Gastroesophageal sphincter (tissue), 4 donors: ENCODE results near the gene AMBN. TPM values are rescaled to one million over a fixed set of nuclear protein-coding genes. Genes with fewer than 3 reads are reported as not detected.
A peak's percentile ranks its signal among the peaks of the same experiment; 100 is the strongest.
"Not testable (repeated sequence)": the region's sequence is repeated elsewhere in the genome, so short reads cannot be mapped to it uniquely, and the experiment has no call there.

ENCODE experiments used
- ATAC-seq: fragments of 150-250 bp; one replicate; pipeline ENCODE4 v1.9.1; 2016; ENCODE audit warnings: mild to moderate bottlenecking, moderate library complexity
- H3K27ac ChIP-seq, 4 donors: fragments of 200-600 bp; sonication (generic) in 3 of 4; 1 replicate in 3 of 4; 2 replicates in 1 of 4; pipeline ENCODE4 v1.5.1; 2016 to 2019
- H3K27me3 ChIP-seq: fragments of 200-600 bp; sonication (generic); one replicate; pipeline ENCODE4 v1.5.1; 2019
- H3K36me3 ChIP-seq, 2 donors: fragments of 200-600 bp; sonication (generic); one replicate each; pipeline ENCODE4 v1.5.1; 2019; ENCODE audit warnings: control low read depth in 1 of 2
- H3K4me1 ChIP-seq, 3 donors: fragments of 200-600 bp; sonication (generic); 1 replicate in 2 of 3; 2 replicates in 1 of 3; pipeline ENCODE4 v1.5.1; 2016 to 2019; ENCODE audit warnings: control low read depth in 2 of 3
- H3K4me3 ChIP-seq, 2 donors: fragments of 200-600 bp; sonication (generic); one replicate each; pipeline ENCODE4 v1.5.1; 2019; ENCODE audit warnings: mild to moderate bottlenecking in 1 of 2, moderate library complexity in 1 of 2
- H3K9me3 ChIP-seq, 3 donors: fragments of 200-600 bp; sonication (generic); one replicate each; pipeline ENCODE4 v1.5.1; 2017 to 2019; ENCODE audit warnings: control low read depth in 2 of 3
- CTCF ChIP-seq, 4 experiments: fragments of 200-600 bp in 2 of 4; fragments of 450-650 bp in 2 of 4; sonication (generic) in 1 of 4; IDR thresholded peaks; one replicate each; pipeline ENCODE4 v1.5.1; 2017 to 2019; ENCODE audit warnings: antibody characterized with exemption in 4 of 4, mild to moderate bottlenecking in 2 of 4, moderate library complexity in 2 of 4
- EP300 ChIP-seq: sonication (generic); formaldehyde crosslinking; IDR thresholded peaks from one replicate; pipeline ENCODE4 v1.6.1; 2017; ENCODE audit warnings: antibody characterized with exemption, mild to moderate bottlenecking
- POLR2A ChIP-seq, 2 donors: fragments of 450-650 bp; IDR thresholded peaks; one replicate each; pipeline ENCODE4 v1.6.1; 2017; ENCODE audit warnings: antibody characterized with exemption in 2 of 2, mild to moderate bottlenecking in 2 of 2, moderate library complexity in 1 of 2
- POLR2AphosphoS5 ChIP-seq: sonication (generic); formaldehyde crosslinking; IDR thresholded peaks from one replicate; pipeline ENCODE4 v1.6.1; 2017; ENCODE audit warnings: antibody characterized with exemption
- whole genome bisulfite sequencing, 2 donors: methylation state at CpG; one replicate each; pipeline ENCODE4 v1.1.5; 2018; ENCODE audit warnings: low coverage in 1 of 2; 5-methylcytosine and 5-hydroxymethylcytosine counted together
- total RNA-seq, 4 donors: library from RNA; depleted of rRNA; stranded (reverse); fragments of >200 nt; gene quantifications; one replicate each; pipeline ENCODE4 v1.1.0, GENCODE V29; 2016

Gene AMBN
- total RNA-seq, 4 donors from 2014 or later, result not detected

- Histone ChIP-seq H3K36me3 (no peaks in the 10 kb centered on the region), H3K4me1 (peaks cover 0 to 11% (median 6%) of the 10 kb centered on the region in 3 donors), H3K27me3 (no peaks in the 10 kb centered on the region), H3K27ac (peak overlapping the region in 3 of 4 donors; percentile 7 to 28 (median 26)), H3K9me3 (no peaks in the 10 kb centered on the region), H3K4me3 (peak overlapping the region; percentile 10 to 24)
- ATAC-seq, result no peak
- 18 to 25% methylated on average over 8 of the region's 8 CpGs for WGBS, 2 donors
- TF ChIP-seq EP300 (no peak), CTCF (IDR thresholded peaks at IDR 0.05) (no peak), POLR2A (IDR thresholded peaks at IDR 0.05) (no peak), POLR2AphosphoS5 (no peak)
Measured at GRCh38 chr4:70637239-70637913, 45.3 kb downstream of the AMBN start.

DNA sequence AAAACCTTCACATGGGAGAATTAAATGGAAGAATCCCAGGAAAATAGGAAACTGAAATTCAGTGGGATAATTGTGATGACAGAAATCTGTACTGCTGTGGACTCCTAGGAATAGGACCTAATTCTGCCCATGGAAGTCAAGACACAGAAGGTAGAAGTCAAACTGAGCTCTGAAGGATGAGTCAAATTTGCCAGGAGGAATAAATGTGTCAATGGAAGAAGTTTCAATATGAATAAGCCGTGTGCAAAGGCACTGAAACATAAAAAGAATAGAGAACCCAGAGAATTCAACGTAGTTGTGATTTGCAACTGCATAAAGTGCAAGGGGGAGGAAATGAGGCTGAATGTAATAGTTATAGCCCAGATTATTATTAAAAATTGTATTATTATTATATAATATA lies 48.1 kb downstream of the AMBN start:
- no peak for ATAC-seq
- H3K4me1 ChIP-seq, result peaks cover 0 to 11% (median 6%) of the 10 kb centered on the region in 3 donors
- no peak overlapping the region for H3K27ac ChIP-seq
- no peaks in the 10 kb centered on the region for H3K9me3 ChIP-seq
- no peaks in the 10 kb centered on the region for H3K27me3 ChIP-seq
- no peak for TF ChIP-seq CTCF (IDR thresholded peaks at IDR 0.05)
- TF ChIP-seq EP300, result no peak
- TF ChIP-seq POLR2A (IDR thresholded peaks at IDR 0.05), result no peak
- TF ChIP-seq POLR2AphosphoS5, result no peak
- no peak overlapping the region for H3K4me3 ChIP-seq
- WGBS, 2 donors, result 78 to 92% methylated on average over 1 to 2 of the region's 2 CpGs
- H3K36me3 ChIP-seq, result no peaks in the 10 kb centered on the region

DNA sequence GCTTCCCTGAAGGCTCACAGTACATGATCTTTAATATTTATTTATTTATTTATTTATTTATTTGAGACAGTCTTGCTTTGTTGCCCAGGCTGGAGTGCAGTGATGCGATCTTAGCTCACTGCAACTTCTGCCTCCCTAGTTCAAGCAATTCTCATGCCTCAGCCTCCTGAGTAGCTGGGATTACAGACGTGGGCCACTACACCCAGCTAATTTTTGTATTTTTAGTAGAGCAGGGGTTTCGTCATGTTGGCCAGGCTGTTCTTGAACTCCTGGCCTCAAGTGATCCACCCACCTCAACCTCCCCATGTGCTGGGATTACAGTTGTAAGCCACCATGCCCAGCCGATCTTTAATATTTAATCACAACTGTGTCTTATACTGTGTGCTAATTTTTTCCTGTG lies 58.7 kb downstream of the AMBN start:
- not testable (repeated sequence) for H3K27ac ChIP-seq, H3K36me3 ChIP-seq, H3K4me1 ChIP-seq, H3K9me3 ChIP-seq, H3K4me3 ChIP-seq, H3K27me3 ChIP-seq, ATAC-seq
- WGBS, 2 donors, result 80 to 82% methylated on average over 1 to 4 of the region's 4 CpGs

- Histone ChIP-seq H3K4me3 (no peak overlapping the region), H3K27ac (no peak overlapping the region), H3K36me3 (no peaks in the 10 kb centered on the region), H3K27me3 (no peaks in the 10 kb centered on the region), H3K9me3 (no peaks in the 10 kb centered on the region), H3K4me1 (peaks cover 0 to 6% (median 0%) of the 10 kb centered on the region in 3 donors)
- 0 to 4% methylated on average over 4 of the region's 4 CpGs for WGBS, 2 donors
- no peak for ATAC-seq
- TF ChIP-seq EP300 (no peak), CTCF (IDR thresholded peaks at IDR 0.05) (peak; percentile 35 to 67 (median 60))
Measured at GRCh38 chr4:70651864-70652506, 59.9 kb downstream of the AMBN start.

DNA sequence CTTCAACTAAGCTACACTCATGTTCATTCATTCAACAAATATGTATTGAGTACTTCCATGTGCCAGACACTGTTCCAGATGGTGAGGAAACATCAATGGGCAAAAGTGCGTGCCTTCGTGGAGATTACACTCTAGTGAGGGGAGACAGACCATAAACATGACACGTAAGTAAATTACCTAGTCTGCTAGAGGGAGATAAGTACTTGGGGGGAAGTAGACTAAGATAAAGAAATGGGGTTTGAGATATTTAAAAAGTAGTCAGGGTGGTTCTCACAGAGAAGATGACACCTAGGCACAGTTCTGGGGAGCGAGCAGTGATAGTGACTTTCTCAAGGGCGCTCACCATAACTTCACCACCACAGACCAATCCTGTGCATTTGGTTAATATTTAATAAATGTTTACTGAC lies 62.6 kb downstream of the AMBN start:
- Histone ChIP-seq H3K4me1 (peaks cover 0 to 6% (median 0%) of the 10 kb centered on the region in 3 donors), H3K27me3 (no peaks in the 10 kb centered on the region), H3K9me3 (no peaks in the 10 kb centered on the region), H3K36me3 (no peaks in the 10 kb centered on the region), H3K4me3 (no peak overlapping the region), H3K27ac (no peak overlapping the region)
- 54 to 84% methylated on average over 5 of the region's 5 CpGs for WGBS, 2 donors
- TF ChIP-seq POLR2A (IDR thresholded peaks at IDR 0.05), result no peak
- no peak for TF ChIP-seq EP300
- TF ChIP-seq CTCF (IDR thresholded peaks at IDR 0.05), result no peak
- TF ChIP-seq POLR2AphosphoS5, result no peak
- ATAC-seq, result no peak

Other genes with a start within 250 kb of the AMBN start
- not detected for gene SMR3A, start 231.5 kb upstream of the AMBN start, total RNA-seq
- gene SMR3B, start 209.1 kb upstream of the AMBN start, total RNA-seq, result not detected
- gene OPRPN, start 194.3 kb upstream of the AMBN start, total RNA-seq, result not detected
- gene MUC7, start 120.1 kb upstream of the AMBN start, total RNA-seq, result not detected
- gene AMTN, start 73.7 kb upstream of the AMBN start, total RNA-seq, result 1 to 10 TPM in 1 of 4 donors, not detected in 3; 1.2 TPM
- gene ENAM, start 36.5 kb downstream of the AMBN start, total RNA-seq, result under 1 TPM in 2 of 4 donors, not detected in 2; 0.16 to 0.54 TPM
- gene JCHAIN, start 74.3 kb downstream of the AMBN start, total RNA-seq, result 10 to 100 TPM in 1 of 4 donors, 1 to 10 TPM in 2, not detected in 1; 2.3 to 24.6 (median 7.8) TPM
- 10 to 100 TPM; 20.9 to 30.8 (median 24.0) TPM for gene UTP3, start 96.3 kb downstream of the AMBN start, total RNA-seq
- gene RUFY3, start 129.7 kb downstream of the AMBN start, total RNA-seq, result 10 to 100 TPM; 40.4 to 57.7 (median 49.7) TPM
- gene GRSF1, start 247.6 kb downstream of the AMBN start, total RNA-seq, result 10 to 100 TPM; 60.7 to 73.5 (median 63.5) TPM